ENCODE measurements around the gene ANO1.

The ANO1 gene

DNA sequence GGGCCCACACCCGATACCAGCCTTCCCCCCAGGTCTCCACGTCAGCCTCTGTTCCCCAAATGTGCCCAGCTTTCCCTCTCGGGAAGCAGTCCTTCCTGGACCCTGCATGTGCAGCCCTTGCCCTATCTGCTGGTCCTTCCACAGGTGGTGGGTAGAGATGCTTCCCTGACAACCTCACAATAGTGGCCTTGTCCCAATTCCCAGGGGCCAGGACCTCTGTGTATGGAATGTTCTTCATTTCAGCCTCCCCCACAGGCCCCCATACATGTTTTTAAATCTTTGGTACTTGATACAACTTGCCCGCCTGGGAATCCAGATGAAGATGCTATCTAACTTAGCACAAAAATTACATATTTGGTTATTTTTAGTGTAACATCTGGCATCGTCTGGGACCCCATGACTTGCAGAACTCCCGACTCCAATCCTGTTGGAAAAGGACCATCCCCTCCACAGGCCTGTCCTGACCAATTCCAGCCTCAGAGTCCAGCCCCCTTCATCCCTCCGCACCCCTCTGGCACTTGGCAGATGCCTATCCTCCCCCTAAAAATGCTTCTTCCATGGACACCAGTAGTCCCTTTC is 39.5 kb downstream of the ANO1 start:
- no peak for DNase-seq

GRCh38 chr11:70118642-70119041 is 40.5 kb downstream of the ANO1 start:
- DNase-seq = no peak

GRCh38 chr11:70119502-70119901 is 41.4 kb downstream of the ANO1 start:
- DNase-seq = no peak

GRCh38 chr11:70120674-70121073 is 42.6 kb downstream of the ANO1 start:
- DNase-seq = no peak

GRCh38 chr11:70122490-70123198 is 44.5 kb downstream of the ANO1 start:
- DNase-seq = no peak

GRCh38 chr11:70123711-70124110 is 45.6 kb downstream of the ANO1 start:
- no peak for DNase-seq

GRCh38 chr11:70124321-70125000 is 46.3 kb downstream of the ANO1 start:
- DNase-seq = no peak

DNA sequence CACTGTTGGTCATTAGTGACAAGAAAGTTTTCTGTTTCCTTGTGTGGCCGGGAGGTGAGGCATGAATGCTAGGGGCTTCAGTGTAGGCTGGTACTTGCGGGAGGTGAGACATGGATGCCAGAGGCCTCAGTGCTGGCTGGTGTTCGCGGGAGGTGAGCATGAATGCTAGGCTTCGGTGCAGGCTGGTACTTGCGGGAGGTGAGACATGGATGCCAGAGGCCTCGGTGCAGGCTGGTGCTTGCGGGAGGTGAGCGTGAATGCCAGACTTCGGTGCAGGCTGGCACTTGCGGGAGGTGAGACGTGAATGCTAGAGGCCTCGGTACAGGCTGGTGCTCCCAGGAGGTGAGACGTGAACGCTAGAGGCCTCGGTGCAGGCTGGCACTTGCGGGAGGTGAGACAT is 48.4 kb downstream of the ANO1 start:
- DNase-seq = no peak

DNA sequence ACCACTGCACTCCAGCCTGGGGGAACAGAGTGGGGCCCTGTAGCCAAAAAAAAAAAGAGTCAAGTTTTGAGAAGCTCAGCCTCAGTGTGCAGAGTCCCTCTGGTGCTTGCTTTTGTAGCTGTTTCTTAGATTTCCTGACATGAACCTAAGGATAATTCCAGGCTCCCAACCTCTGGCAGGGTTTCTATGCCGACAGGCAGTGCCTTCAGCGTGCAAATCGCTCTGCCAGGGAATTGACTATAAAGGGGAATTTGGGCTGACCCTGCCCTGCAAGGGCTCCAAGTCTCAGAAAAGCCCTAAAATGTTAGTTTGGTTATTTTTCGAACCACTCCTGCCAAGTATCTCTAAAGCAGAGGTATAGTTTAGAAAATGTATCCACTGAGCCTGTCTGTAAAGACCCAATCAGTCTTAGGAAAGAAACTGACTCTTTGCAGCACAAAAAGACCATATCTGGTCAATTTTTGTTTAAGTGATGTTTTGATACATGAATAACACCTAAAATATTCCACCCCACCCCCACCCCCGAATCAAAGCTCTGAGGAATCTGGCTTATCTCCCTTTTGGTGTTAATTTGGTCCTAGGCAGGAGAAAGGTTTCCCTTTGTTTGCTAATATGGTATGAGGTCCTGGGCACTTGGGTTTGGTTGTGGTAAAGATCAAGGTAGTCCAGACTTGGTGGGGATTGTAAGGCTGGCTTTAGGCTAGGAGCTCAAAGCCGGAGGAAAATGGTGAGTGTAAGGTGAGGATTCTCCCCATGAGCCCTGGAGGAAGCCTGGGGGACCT is 49.7 kb downstream of the ANO1 start:
- no peak for DNase-seq

DNA sequence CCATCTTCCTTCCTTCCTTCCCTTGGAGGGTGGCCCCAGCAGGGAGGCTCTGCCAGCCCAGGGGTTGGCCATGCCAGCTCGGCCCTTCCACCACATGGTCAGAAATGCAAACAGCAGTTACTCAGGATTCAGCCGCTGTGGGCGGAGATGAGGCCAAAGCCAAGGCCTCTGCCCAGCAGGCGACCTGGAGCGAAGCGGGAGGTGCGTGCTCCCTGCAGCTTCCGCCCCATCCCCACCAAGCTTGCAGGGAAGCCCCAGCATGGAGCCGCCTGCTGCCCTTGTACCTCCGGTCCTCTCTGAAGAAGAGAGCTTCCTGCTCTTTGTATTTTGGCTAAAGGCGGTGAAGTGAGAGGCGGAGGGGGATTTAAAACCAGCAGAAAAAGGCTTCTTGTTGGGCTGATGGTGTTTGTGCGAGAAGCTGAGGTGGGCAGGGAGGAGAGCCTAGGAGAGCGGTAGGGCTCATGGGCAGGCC is 50.4 kb downstream of the ANO1 start:
- DNase-seq = no peak

DNA sequence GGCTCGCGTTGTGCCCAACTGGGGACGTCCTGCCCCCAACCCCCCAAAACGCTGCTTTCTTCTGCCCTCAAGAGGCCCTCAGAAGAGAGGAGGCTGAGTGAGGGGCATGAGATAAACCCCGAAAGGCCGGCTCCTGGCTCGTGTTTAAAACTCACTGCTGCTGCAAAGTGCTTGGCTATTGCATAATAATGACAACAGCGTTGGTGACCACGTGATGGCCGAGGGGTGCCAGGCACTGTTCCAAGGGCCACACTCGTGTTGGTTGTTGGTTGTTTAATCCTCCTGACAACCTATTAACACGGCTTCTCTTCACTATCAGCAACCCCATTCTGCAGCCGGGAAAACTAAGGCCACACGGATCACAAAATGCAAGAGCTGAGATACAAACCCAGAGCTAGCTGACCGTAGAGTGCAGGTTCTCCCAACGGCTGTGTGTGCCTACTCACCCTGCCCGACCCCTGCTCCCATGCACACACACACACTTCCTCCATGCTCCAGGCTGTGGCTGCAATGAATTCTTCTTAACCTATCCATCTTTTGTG is 51.0 kb downstream of the ANO1 start:
- DNase-seq = no peak

- DNase-seq = no peak
Observed at GRCh38 chr11:70130636-70131035, 52.5 kb downstream of the ANO1 start.

DNA sequence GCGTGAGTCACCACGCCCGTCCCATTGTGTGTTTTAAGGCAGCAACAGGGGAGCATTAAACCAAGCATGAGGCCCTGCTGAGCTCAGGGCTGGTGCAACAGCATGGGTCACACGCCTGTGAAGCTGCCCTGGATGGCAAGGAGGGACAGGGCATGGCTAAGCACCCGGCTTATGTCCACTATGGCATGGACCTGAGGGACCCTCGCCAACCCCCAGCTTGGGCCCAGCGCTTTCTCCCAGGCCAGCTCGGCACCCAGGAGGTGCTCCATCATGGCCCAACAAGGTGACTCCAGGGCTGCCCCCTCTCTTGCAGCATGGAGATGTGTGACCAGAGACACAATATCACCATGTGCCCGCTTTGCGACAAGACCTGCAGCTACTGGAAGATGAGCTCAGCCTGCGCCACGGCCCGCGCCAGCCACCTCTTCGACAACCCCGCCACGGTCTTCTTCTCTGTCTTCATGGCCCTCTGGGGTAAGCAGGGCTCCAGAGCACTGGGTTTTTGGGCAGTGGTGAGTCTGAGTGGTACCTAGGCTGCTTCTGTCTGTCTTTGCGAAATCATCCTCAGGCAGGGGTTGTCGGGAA is 53.6 kb downstream of the ANO1 start:
- no peak for DNase-seq

GRCh38 chr11:70132641-70133040 is 54.5 kb downstream of the ANO1 start:
- no peak for DNase-seq

DNA sequence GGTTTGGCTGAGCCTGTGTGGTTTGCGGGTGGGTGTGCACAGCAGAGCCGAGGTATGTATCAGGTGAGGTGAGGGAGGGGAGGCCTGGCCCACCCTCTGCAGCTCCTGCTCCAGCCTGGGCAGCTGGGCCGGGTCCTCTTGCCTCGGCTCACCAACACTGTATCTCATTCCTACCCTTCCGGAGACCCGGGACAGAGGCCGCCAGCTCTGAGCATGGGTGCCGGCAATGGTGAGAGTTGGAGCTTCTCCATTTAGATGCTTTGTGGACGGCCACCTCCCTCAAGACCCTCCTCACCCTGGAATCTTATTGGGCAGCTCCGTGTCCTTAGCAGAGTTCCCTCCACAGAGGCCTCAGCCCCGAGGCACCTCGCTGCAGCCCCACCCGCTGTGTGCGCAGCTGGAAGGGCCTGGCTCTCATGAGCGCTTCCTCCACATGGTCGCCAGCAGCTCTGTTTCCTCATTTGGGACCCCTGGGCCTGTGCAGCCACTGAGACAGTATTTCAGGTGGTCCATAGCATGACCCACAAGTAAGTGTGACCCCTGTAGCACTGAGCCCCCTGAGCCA is 55.7 kb downstream of the ANO1 start:
- DNase-seq = no peak

GRCh38 chr11:70134490-70134889 is 56.4 kb downstream of the ANO1 start:
- DNase-seq = no peak

DNA sequence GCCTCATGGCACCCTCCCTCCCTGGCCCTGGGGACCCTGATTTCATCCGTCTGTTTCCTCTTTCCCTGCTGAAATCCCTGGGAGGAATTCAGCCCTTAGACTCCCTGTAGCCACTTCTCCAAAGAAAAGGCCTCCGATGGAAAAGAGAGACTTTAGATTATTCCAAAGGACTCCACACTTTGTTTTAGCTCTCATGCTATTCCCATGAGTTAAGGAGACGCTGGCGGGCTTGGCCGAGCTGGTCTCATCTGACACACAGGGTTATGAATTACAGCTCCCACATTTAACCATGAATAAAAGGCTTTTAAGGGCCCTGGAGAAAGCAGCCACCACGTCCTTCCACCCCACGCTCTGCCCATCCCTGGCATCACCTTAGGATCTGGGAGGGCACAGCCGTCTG is 57.0 kb downstream of the ANO1 start:
- no peak for DNase-seq

DNA sequence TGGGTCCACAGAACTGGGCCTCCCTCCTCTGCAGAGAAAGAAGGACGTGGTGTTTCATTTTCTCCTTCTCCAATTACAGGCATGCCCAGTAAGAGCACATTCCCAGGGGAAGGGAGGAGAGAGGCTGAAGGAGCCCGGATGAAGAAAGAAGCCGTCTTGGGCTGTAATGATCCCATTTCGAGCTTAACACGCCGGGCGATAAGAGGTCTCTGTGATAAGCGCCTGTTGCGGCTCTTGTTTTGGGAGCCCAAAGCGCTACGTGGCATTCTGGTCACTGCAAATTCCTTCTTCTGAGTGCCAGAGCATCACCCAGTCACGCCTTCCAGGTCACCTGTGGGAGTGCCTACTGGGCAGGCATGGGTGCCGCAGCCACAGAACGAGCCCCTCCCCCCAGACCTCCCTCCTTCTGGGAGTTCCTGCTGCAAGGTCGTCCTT is 57.5 kb downstream of the ANO1 start:
- no peak for DNase-seq

- DNase-seq = no peak
Observed at GRCh38 chr11:70137383-70137782, 59.3 kb downstream of the ANO1 start.

DNA sequence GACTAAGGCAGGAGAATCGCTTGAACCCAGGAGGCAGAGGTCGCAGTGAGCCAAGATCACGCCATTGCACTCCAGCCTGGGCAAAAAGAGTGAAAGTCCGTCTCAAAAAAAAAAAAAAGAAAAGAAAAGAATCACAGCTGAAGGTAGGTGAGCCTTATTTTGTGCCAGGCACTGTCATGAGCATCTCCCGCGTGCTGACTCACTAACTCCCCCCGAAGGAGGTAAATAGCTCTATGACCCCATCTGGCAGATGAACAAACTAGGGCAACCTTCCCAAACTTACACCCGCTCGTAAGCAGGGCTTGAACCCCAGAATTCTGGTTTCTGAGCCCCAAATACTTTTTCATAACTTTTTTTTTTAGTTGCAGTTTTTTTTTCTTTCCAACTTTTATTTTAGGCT is 60.3 kb downstream of the ANO1 start:
- DNase-seq = no peak

GRCh38 chr11:70139785-70140410 is 61.8 kb downstream of the ANO1 start:
- DNase-seq = no peak
